GM23338 (cell line): ENCODE measurements around the gene TRDMT1. TPM values are rescaled to one million over a fixed set of nuclear protein-coding genes. Genes with fewer than 3 reads are reported as not detected.

Experiments
- ATAC-seq: fragments of 200-7000 bp; cut with Tn5 transposase; 3 replicates; pipeline ENCODE4 v1.9.1; 2020
- DNase-seq: peaks from one replicate; pipeline ENCODE4 v3.0.0-alpha.2; 2015; ENCODE audit warnings: low spot score
- H2AFZ ChIP-seq: fragments of 200-600 bp; sonication (generic); 2 replicates; pipeline ENCODE4 v1.8.0; 2016; ENCODE audit warnings: antibody characterized with exemption, mild to moderate bottlenecking, moderate library complexity
- H3F3A ChIP-seq: fragments of 200-600 bp; sonication (generic); replicated peaks from 2 replicates; pipeline ENCODE4 v1.8.0; 2017; ENCODE audit warnings: antibody characterized with exemption, mixed run types, low read depth
- H3K27ac ChIP-seq: fragments of 200-600 bp; sonication (generic); 2 replicates; pipeline ENCODE4 v1.6.1; 2016; ENCODE audit warnings: low read depth
- H3K27me3 ChIP-seq: fragments of 200-600 bp; sonication (generic); 2 replicates; pipeline ENCODE4 v1.8.0; 2016; ENCODE audit warnings: mild to moderate bottlenecking, mixed run types, moderate library complexity; ENCODE audit not compliant: insufficient read depth
- H3K36me3 ChIP-seq: fragments of 200-600 bp; sonication (generic); 2 replicates; pipeline ENCODE4 v1.8.0; 2016; ENCODE audit warnings: mild to moderate bottlenecking; ENCODE audit not compliant: insufficient read depth
- H3K4me1 ChIP-seq: fragments of 200-600 bp; sonication (generic); 2 replicates; pipeline ENCODE4 v1.8.0; 2016; ENCODE audit warnings: mild to moderate bottlenecking, moderate library complexity; ENCODE audit not compliant: insufficient read depth
- H3K4me2 ChIP-seq: fragments of 200-600 bp; sonication (generic); 2 replicates; pipeline ENCODE4 v1.7.1; 2017; ENCODE audit warnings: mixed run types
- H3K4me3 ChIP-seq: fragments of 200-600 bp; sonication (generic); 2 replicates; pipeline ENCODE4 v1.6.1; 2016; ENCODE audit warnings: mixed run types
- H3K79me2 ChIP-seq: fragments of 200-600 bp; sonication (generic); replicated peaks from 2 replicates; pipeline ENCODE4 v1.8.0; 2017; ENCODE audit warnings: mild to moderate bottlenecking; ENCODE audit not compliant: insufficient read depth
- H3K9me2 ChIP-seq: fragments of 200-600 bp; sonication (generic); 2 replicates; pipeline ENCODE4 v1.8.0; 2017; ENCODE audit not compliant: insufficient read depth
- H4K20me1 ChIP-seq: fragments of 200-600 bp; sonication (generic); replicated peaks from 2 replicates; pipeline ENCODE4 v1.8.0; 2017; ENCODE audit warnings: mild to moderate bottlenecking; ENCODE audit not compliant: insufficient read depth
- H3K27ac Mint-ChIP-seq: 2 replicates; pipeline ENCODE4 v1.8.0; 2020; ENCODE audit warnings: inconsistent platforms, mild to moderate bottlenecking, moderate library complexity, mixed read lengths
- H3K27me3 Mint-ChIP-seq: 3 replicates; pipeline ENCODE4 v1.8.0; 2022; ENCODE audit warnings: low read depth, mild to moderate bottlenecking, moderate library complexity, mixed read lengths, inconsistent platforms; ENCODE audit not compliant: insufficient read depth, poor library complexity
- H3K36me3 Mint-ChIP-seq: 3 replicates; pipeline ENCODE4 v1.8.0; 2021; ENCODE audit warnings: low read depth, mild to moderate bottlenecking, inconsistent platforms, moderate library complexity, mixed read lengths
- H3K4me1 Mint-ChIP-seq: 3 replicates; pipeline ENCODE4 v1.8.0; 2020; ENCODE audit warnings: mild to moderate bottlenecking, inconsistent platforms, mixed read lengths
- H3K4me3 Mint-ChIP-seq: 3 replicates; pipeline ENCODE4 v1.8.0; 2021; ENCODE audit warnings: moderate library complexity, mild to moderate bottlenecking, inconsistent platforms, mixed read lengths
- H3K9me3 Mint-ChIP-seq: 3 replicates; pipeline ENCODE4 v1.8.0; 2020; ENCODE audit warnings: moderate library complexity, mild to moderate bottlenecking, inconsistent platforms, mixed read lengths
- CREB1 ChIP-seq: fragments of 250-450 bp; sonication (Bioruptor Pico); IDR thresholded peaks from 2 replicates; pipeline ENCODE4 v1.5.0; 2020; ENCODE audit warnings: low read depth, mild to moderate bottlenecking, moderate library complexity
- EZH2 ChIP-seq: fragments of 200-600 bp; sonication (generic); IDR thresholded peaks from one replicate; pipeline ENCODE4 v1.8.0; 2017; ENCODE audit warnings: antibody characterized with exemption, mild to moderate bottlenecking, low read depth; ENCODE audit not compliant: unreplicated experiment
- JUNB ChIP-seq: IDR thresholded peaks from one replicate; pipeline ENCODE4 v1.6.1; 2016; ENCODE audit warnings: antibody characterized with exemption; ENCODE audit not compliant: unreplicated experiment
- NANOG ChIP-seq: IDR thresholded peaks from 2 replicates; pipeline ENCODE4 v1.6.1; 2016; ENCODE audit warnings: antibody characterized with exemption, borderline replicate concordance
- POLR2AphosphoS5 ChIP-seq: IDR thresholded peaks from 2 replicates; pipeline ENCODE4 v1.6.1; 2016; ENCODE audit warnings: antibody characterized with exemption, low read depth
- STAT1 ChIP-seq: IDR thresholded peaks from one replicate; pipeline ENCODE4 v1.6.1; 2016; ENCODE audit warnings: antibody characterized with exemption; ENCODE audit not compliant: unreplicated experiment
- ZNF114 ChIP-seq: fragments of 250-450 bp; sonication (Bioruptor Pico); IDR thresholded peaks from 2 replicates; pipeline ENCODE4 v1.5.0; 2020; ENCODE audit warnings: mild to moderate bottlenecking, moderate library complexity
- ZNF331 ChIP-seq: fragments of 250-450 bp; sonication (Bioruptor Pico); IDR thresholded peaks from 2 replicates; pipeline ENCODE4 v1.5.0; 2020; ENCODE audit warnings: low read depth, mild to moderate bottlenecking, moderate library complexity
- polyA plus RNA-seq: library from polyadenylated mRNA; unstranded; fragments of >200 nt; fragmentation: Nextera tagmentation; extraction: Ambion mirVana; gene quantifications from 2 replicates; pipeline ENCODE4 v1.2.1, GENCODE V29; 2016
- total RNA-seq: library from RNA; depleted of rRNA; stranded (reverse); fragments of >200 nt; shearing (Covaris generic); gene quantifications from 2 replicates; pipeline ENCODE4 v1.2.3, GENCODE V29; 2014
- TF ChIP-seq, protein P1 (sequence below): IDR thresholded peaks from 2 replicates; pipeline ENCODE4 v1.6.1; 2016; ENCODE audit warnings: antibody characterized with exemption
- TF ChIP-seq, protein P2 (sequence below): IDR thresholded peaks from one replicate; pipeline ENCODE4 v1.6.1; 2018; ENCODE audit warnings: antibody characterized with exemption; ENCODE audit not compliant: unreplicated experiment

Gene TRDMT1
- total and polyA plus RNA-seq, 2 experiments from 2014 or later: 16.0 to 37.7 TPM

DNA sequence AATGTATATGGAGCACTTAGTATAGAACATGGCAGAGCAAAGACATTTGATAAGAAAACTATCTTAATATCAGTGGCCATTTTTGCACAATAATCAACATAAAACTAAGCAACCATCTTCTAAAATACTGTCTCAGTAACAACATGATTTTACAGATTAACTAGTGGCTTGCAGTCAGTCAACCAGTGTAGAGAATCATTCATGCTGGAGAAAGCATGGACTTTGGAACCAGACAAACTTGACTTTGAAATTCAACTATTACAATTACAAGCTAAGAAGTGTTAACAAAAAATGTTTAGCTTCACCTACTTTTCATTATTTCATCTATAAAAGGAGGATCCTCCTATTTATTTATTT lies 99.6 kb downstream of the TRDMT1 start (continued):
- TF ChIP-seq, protein P1, sequence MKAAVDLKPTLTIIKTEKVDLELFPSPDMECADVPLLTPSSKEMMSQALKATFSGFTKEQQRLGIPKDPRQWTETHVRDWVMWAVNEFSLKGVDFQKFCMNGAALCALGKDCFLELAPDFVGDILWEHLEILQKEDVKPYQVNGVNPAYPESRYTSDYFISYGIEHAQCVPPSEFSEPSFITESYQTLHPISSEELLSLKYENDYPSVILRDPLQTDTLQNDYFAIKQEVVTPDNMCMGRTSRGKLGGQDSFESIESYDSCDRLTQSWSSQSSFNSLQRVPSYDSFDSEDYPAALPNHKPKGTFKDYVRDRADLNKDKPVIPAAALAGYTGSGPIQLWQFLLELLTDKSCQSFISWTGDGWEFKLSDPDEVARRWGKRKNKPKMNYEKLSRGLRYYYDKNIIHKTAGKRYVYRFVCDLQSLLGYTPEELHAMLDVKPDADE: no peak
- TF ChIP-seq POLR2AphosphoS5 (no peak), JUNB (no peak)

GRCh38 chr10:17101257-17101909 lies 100.1 kb downstream of the TRDMT1 start:
- Mint-ChIP-seq H3K36me3 (no peaks in the 10 kb centered on the region), H3K27ac (no peak overlapping the region), H3K4me3 (no peak overlapping the region), H3K27me3 (peaks cover 1% of the 10 kb centered on the region), H3K4me1 (no peaks in the 10 kb centered on the region), H3K9me3 (no peaks in the 10 kb centered on the region)
- Histone ChIP-seq H3K79me2 (no peaks in the 10 kb centered on the region), H3K4me1 (no peaks in the 10 kb centered on the region), H3K4me2 (no peak overlapping the region), H3K9me2 (no peaks in the 10 kb centered on the region), H3K4me3 (no peak overlapping the region), H3F3A (no peaks in the 10 kb centered on the region), H3K27ac (no peak overlapping the region), H4K20me1 (no peaks in the 10 kb centered on the region), H3K27me3 (no peaks in the 10 kb centered on the region), H2AFZ (no peak overlapping the region), H3K36me3 (no peaks in the 10 kb centered on the region)
- ATAC-seq (no peak), DNase-seq (no peak)
- TF ChIP-seq STAT1 (no peak), EZH2 (no peak), NANOG (no peak)

GRCh38 chr10:17100586-17100985 lies 100.9 kb downstream of the TRDMT1 start:
- TF ChIP-seq EZH2 (no peak), JUNB (no peak), ZNF331 (no peak), POLR2AphosphoS5 (no peak), CREB1 (CRISPR knock-in tag) (no peak), ZNF114 (CRISPR knock-in tag) (no peak), STAT1 (no peak)
- TF ChIP-seq, protein P1: no peak
- TF ChIP-seq, protein P2, sequence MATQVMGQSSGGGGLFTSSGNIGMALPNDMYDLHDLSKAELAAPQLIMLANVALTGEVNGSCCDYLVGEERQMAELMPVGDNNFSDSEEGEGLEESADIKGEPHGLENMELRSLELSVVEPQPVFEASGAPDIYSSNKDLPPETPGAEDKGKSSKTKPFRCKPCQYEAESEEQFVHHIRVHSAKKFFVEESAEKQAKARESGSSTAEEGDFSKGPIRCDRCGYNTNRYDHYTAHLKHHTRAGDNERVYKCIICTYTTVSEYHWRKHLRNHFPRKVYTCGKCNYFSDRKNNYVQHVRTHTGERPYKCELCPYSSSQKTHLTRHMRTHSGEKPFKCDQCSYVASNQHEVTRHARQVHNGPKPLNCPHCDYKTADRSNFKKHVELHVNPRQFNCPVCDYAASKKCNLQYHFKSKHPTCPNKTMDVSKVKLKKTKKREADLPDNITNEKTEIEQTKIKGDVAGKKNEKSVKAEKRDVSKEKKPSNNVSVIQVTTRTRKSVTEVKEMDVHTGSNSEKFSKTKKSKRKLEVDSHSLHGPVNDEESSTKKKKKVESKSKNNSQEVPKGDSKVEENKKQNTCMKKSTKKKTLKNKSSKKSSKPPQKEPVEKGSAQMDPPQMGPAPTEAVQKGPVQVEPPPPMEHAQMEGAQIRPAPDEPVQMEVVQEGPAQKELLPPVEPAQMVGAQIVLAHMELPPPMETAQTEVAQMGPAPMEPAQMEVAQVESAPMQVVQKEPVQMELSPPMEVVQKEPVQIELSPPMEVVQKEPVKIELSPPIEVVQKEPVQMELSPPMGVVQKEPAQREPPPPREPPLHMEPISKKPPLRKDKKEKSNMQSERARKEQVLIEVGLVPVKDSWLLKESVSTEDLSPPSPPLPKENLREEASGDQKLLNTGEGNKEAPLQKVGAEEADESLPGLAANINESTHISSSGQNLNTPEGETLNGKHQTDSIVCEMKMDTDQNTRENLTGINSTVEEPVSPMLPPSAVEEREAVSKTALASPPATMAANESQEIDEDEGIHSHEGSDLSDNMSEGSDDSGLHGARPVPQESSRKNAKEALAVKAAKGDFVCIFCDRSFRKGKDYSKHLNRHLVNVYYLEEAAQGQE: no peak
- H3K9me2 ChIP-seq: no peaks in the 10 kb centered on the region
- ATAC-seq (no peak), DNase-seq (no peak)
- no peaks in the 10 kb centered on the region for H3F3A ChIP-seq
- H3K27me3 Mint-ChIP-seq: peaks cover 1% of the 10 kb centered on the region
- H3K4me2 ChIP-seq: no peak overlapping the region
- no peaks in the 10 kb centered on the region for H3K27me3 ChIP-seq
- H3K27ac ChIP-seq: no peak overlapping the region
- H3K4me3 Mint-ChIP-seq: no peak overlapping the region
- no peaks in the 10 kb centered on the region for H4K20me1 ChIP-seq
- H2AFZ ChIP-seq: no peak overlapping the region
- no peaks in the 10 kb centered on the region for H3K4me1 ChIP-seq
- no peak overlapping the region for H3K27ac Mint-ChIP-seq
- no peaks in the 10 kb centered on the region for H3K9me3 Mint-ChIP-seq
- H3K4me1 Mint-ChIP-seq: no peaks in the 10 kb centered on the region
- no peak overlapping the region for H3K4me3 ChIP-seq
- no peaks in the 10 kb centered on the region for H3K36me3 ChIP-seq
- no peaks in the 10 kb centered on the region for H3K79me2 ChIP-seq
- no peaks in the 10 kb centered on the region for H3K36me3 Mint-ChIP-seq
